ENCODE measurements around the gene C1RL.
A peak's percentile ranks its signal among the peaks of the same experiment; 100 is the strongest.

C1RL gene, protein sequence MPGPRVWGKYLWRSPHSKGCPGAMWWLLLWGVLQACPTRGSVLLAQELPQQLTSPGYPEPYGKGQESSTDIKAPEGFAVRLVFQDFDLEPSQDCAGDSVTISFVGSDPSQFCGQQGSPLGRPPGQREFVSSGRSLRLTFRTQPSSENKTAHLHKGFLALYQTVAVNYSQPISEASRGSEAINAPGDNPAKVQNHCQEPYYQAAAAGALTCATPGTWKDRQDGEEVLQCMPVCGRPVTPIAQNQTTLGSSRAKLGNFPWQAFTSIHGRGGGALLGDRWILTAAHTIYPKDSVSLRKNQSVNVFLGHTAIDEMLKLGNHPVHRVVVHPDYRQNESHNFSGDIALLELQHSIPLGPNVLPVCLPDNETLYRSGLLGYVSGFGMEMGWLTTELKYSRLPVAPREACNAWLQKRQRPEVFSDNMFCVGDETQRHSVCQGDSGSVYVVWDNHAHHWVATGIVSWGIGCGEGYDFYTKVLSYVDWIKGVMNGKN

GRCh38 chr12:7108796-7109571 is at the start of gene C1RL:
TSS of gene C1RL (minus strand) at chr12:7109214. CDS start at chr12:7109180, 34 bp downstream.
- Histone ChIP-seq H3K27me3 (replicated peaks; ENCODE audit: control insufficient read depth, insufficient read depth, low read length) (no peaks in the 10 kb centered on the region), H3K36me3 (ENCODE audit: control insufficient read depth, insufficient read depth, low read length, severe bottlenecking) (peaks cover 8% of the 10 kb centered on the region), H3K9me3 (ENCODE audit: control insufficient read depth, low read length) (no peaks in the 10 kb centered on the region), H3K4me3 (ENCODE audit: low read length) (peak within 1 kb of the TSS; percentile 87), H3K4me1 (ENCODE audit: control insufficient read depth, insufficient read depth, low read length) (peaks cover 31% of the 10 kb centered on the region), H3K9ac (ENCODE audit: low read length) (peak within 1 kb of the TSS; percentile 98)
- peak; percentile 94 for DNase-seq (ENCODE audit: low read depth)

- Histone ChIP-seq H3K4me3 (ENCODE audit: low read length) (no peak overlapping the region), H3K4me1 (ENCODE audit: control insufficient read depth, insufficient read depth, low read length) (peaks cover 48% of the 10 kb centered on the region), H3K9me3 (ENCODE audit: control insufficient read depth, low read length) (no peaks in the 10 kb centered on the region), H3K36me3 (ENCODE audit: control insufficient read depth, insufficient read depth, low read length, severe bottlenecking) (peaks cover 20% of the 10 kb centered on the region), H3K27me3 (replicated peaks; ENCODE audit: control insufficient read depth, insufficient read depth, low read length) (no peaks in the 10 kb centered on the region), H3K9ac (ENCODE audit: low read length) (no peak overlapping the region)
- DNase-seq (ENCODE audit: low read depth) = no peak
Observed at GRCh38 chr12:7157391-7157790, 48.4 kb upstream of the C1RL start.

DNA sequence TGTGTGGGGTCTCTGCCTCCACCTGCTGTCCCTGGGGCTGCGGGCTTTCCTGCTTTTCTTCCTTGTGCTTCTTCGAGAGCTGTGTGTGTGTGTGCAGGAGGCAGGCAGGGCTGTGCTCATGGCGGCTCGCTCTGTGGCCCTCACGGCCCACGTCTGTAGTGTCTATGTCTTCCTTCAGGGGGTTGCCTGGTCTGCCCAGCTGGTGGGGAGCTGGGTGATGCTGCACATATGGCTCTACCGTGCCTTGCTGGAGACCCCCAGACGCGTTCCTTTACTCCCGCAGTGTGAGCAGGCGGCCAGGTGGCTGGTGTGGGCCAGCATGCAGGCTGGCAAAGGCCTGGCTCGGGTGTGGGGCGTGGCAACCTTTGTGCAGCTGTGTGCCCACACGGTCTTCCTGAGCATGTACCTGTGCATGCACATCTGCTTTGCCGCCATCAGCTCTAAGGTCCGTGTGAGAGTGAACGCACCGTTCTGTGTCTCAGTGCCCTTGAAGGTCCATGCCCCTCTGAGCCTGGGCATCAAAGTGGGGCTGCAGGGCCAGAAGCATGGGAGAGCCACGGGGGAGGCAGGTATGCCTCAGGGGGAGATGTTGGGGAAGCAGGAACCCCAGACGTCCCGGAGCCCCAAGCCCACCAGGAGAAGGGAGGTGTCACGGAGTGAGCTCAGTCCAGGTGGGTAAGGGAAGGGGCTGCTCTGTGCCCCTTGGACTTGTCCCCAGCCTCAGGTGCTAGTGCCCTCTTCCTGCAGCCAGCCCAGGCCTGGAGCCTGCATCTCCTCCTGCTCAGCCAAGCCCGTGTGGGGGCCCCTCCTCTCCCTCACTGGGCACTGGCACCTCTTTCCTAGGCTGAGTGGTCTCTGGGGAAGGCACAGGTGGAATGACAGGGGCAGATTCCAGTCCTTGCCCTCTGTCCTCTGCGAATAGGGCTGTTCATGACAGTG is 47.5 kb upstream of the C1RL start:
- H3K4me3 ChIP-seq (ENCODE audit: low read length) = no peak overlapping the region

DNA sequence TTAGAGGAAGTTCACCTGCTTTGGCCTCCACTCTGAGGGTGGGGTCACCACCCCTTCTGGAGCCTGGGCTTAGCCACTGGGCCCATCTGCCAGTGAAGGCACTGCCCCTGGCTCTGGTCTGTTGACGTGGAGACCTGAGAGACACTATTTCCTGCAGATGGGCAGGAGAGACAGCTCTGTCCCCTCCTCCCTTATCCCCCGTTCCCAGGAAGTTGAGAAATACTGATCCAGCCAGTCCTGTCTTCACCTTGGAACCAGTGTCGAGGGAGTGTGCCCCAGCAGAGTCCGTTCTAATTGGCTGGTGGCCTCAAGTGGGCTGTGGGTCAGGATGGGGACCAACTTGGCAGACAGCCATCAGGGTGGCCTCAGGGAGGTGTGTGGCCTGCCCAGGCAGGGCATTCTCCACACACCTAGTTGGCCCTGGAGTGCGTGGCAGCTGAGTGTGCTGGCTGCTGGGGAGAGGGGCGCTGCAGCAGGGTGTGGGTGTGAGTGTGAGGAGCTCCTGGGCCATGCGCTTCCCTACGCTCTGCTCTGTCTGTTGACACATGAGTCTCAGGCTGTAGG is 46.5 kb upstream of the C1RL start:
- H3K9ac ChIP-seq (ENCODE audit: low read length) = no peak overlapping the region
- no peaks in the 10 kb centered on the region for H3K9me3 ChIP-seq (ENCODE audit: control insufficient read depth, low read length)
- H3K4me3 ChIP-seq (ENCODE audit: low read length) = no peak overlapping the region
- DNase-seq (ENCODE audit: low read depth) = no peak
- peaks cover 46% of the 10 kb centered on the region for H3K4me1 ChIP-seq (ENCODE audit: control insufficient read depth, insufficient read depth, low read length)
- no peaks in the 10 kb centered on the region for H3K27me3 ChIP-seq (replicated peaks; ENCODE audit: control insufficient read depth, insufficient read depth, low read length)
- H3K36me3 ChIP-seq (ENCODE audit: control insufficient read depth, insufficient read depth, low read length, severe bottlenecking) = peaks cover 28% of the 10 kb centered on the region

More for the DNA sequence above, 47.5 kb upstream of the C1RL start:
- Histone ChIP-seq H3K9me3 (ENCODE audit: control insufficient read depth, low read length) (no peaks in the 10 kb centered on the region), H3K9ac (ENCODE audit: low read length) (no peak overlapping the region), H3K4me1 (ENCODE audit: control insufficient read depth, insufficient read depth, low read length) (peaks cover 48% of the 10 kb centered on the region), H3K36me3 (ENCODE audit: control insufficient read depth, insufficient read depth, low read length, severe bottlenecking) (peaks cover 20% of the 10 kb centered on the region), H3K27me3 (replicated peaks; ENCODE audit: control insufficient read depth, insufficient read depth, low read length) (no peaks in the 10 kb centered on the region)
- DNase-seq (ENCODE audit: low read depth) = no peak

GRCh38 chr12:7154901-7155470 is 46.0 kb upstream of the C1RL start:
- no peaks in the 10 kb centered on the region for H3K27me3 ChIP-seq (replicated peaks; ENCODE audit: control insufficient read depth, insufficient read depth, low read length)
- no peaks in the 10 kb centered on the region for H3K9me3 ChIP-seq (ENCODE audit: control insufficient read depth, low read length)
- no peak overlapping the region for H3K4me3 ChIP-seq (ENCODE audit: low read length)
- peaks cover 32% of the 10 kb centered on the region for H3K36me3 ChIP-seq (ENCODE audit: control insufficient read depth, insufficient read depth, low read length, severe bottlenecking)
- H3K9ac ChIP-seq (ENCODE audit: low read length) = no peak overlapping the region
- peaks cover 46% of the 10 kb centered on the region for H3K4me1 ChIP-seq (ENCODE audit: control insufficient read depth, insufficient read depth, low read length)
- peak; percentile 31 for DNase-seq (ENCODE audit: low read depth)

- no peak overlapping the region for H3K4me3 ChIP-seq (ENCODE audit: low read length)
- peaks cover 36% of the 10 kb centered on the region for H3K4me1 ChIP-seq (ENCODE audit: control insufficient read depth, insufficient read depth, low read length)
- no peak for DNase-seq (ENCODE audit: low read depth)
- no peaks in the 10 kb centered on the region for H3K27me3 ChIP-seq (replicated peaks; ENCODE audit: control insufficient read depth, insufficient read depth, low read length)
- H3K9me3 ChIP-seq (ENCODE audit: control insufficient read depth, low read length) = no peaks in the 10 kb centered on the region
- no peak overlapping the region for H3K9ac ChIP-seq (ENCODE audit: low read length)
- H3K36me3 ChIP-seq (ENCODE audit: control insufficient read depth, insufficient read depth, low read length, severe bottlenecking) = peaks cover 41% of the 10 kb centered on the region
Observed at GRCh38 chr12:7154042-7154441, 45.0 kb upstream of the C1RL start.

- H3K9ac ChIP-seq (ENCODE audit: low read length) = peak overlapping the region; percentile 17
- peaks cover 48% of the 10 kb centered on the region for H3K36me3 ChIP-seq (ENCODE audit: control insufficient read depth, insufficient read depth, low read length, severe bottlenecking)
Observed at GRCh38 chr12:7152818-7153217, 43.8 kb upstream of the C1RL start.

DNA sequence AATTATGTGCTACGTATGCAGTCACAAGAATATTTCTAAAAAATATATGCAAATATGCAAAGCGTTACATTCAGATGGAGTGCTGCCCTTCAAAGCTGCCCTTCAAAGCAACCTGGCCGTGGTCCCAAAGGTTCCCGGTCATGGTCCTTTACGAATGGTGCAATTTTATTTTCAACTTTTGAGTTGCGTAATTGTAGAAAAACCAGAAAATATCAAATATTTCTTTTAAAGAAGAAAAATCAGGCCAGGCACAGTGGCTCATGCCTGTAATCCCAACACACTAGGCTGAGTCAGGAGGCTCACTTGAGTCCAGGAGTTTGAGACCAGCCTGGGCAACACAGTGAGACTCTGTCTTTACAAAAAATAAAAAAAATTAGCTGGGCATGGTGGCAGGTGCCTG is 42.5 kb upstream of the C1RL start:
- Histone ChIP-seq H3K9me3 (ENCODE audit: control insufficient read depth, low read length) (no peaks in the 10 kb centered on the region), H3K36me3 (ENCODE audit: control insufficient read depth, insufficient read depth, low read length, severe bottlenecking) (peaks cover 48% of the 10 kb centered on the region), H3K9ac (ENCODE audit: low read length) (no peak overlapping the region), H3K4me1 (ENCODE audit: control insufficient read depth, insufficient read depth, low read length) (peaks cover 34% of the 10 kb centered on the region), H3K27me3 (replicated peaks; ENCODE audit: control insufficient read depth, insufficient read depth, low read length) (no peaks in the 10 kb centered on the region), H3K4me3 (ENCODE audit: low read length) (no peak overlapping the region)
- DNase-seq (ENCODE audit: low read depth) = peak; percentile 17

More at GRCh38 chr12:7152818-7153217, 43.8 kb upstream of the C1RL start:
- Histone ChIP-seq H3K4me1 (ENCODE audit: control insufficient read depth, insufficient read depth, low read length) (peaks cover 34% of the 10 kb centered on the region), H3K4me3 (ENCODE audit: low read length) (no peak overlapping the region), H3K9me3 (ENCODE audit: control insufficient read depth, low read length) (no peaks in the 10 kb centered on the region), H3K27me3 (replicated peaks; ENCODE audit: control insufficient read depth, insufficient read depth, low read length) (no peaks in the 10 kb centered on the region)
- DNase-seq (ENCODE audit: low read depth) = no peak

DNA sequence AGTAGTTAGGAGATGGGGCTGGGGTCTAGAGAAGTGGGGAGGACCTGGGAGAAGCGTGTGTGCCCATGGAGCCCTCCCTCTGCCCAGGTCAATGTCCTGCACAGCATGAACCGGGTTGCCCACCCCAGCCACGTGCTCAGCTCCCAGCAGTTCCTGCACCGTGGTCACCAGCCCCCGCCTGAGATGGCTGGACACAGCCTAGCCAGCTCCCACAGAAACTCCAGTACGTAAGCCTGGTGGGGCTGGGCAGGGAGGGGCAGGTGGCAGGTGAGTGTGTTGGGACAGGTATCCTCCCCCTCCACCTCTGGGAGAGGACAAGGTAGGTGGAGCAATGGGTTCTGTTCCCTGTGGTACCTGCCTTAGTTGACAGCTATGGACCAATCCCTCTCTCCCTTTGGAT is 41.8 kb upstream of the C1RL start:
- peaks cover 34% of the 10 kb centered on the region for H3K4me1 ChIP-seq (ENCODE audit: control insufficient read depth, insufficient read depth, low read length)
- H3K9ac ChIP-seq (ENCODE audit: low read length) = no peak overlapping the region
- peaks cover 48% of the 10 kb centered on the region for H3K36me3 ChIP-seq (ENCODE audit: control insufficient read depth, insufficient read depth, low read length, severe bottlenecking)
- H3K9me3 ChIP-seq (ENCODE audit: control insufficient read depth, low read length) = no peaks in the 10 kb centered on the region
- DNase-seq (ENCODE audit: low read depth) = no peak
- H3K27me3 ChIP-seq (replicated peaks; ENCODE audit: control insufficient read depth, insufficient read depth, low read length) = no peaks in the 10 kb centered on the region
- no peak overlapping the region for H3K4me3 ChIP-seq (ENCODE audit: low read length)

GRCh38 chr12:7150356-7150755 is 41.3 kb upstream of the C1RL start:
- Histone ChIP-seq H3K27me3 (replicated peaks; ENCODE audit: control insufficient read depth, insufficient read depth, low read length) (no peaks in the 10 kb centered on the region), H3K4me3 (ENCODE audit: low read length) (no peak overlapping the region), H3K9me3 (ENCODE audit: control insufficient read depth, low read length) (no peaks in the 10 kb centered on the region), H3K36me3 (ENCODE audit: control insufficient read depth, insufficient read depth, low read length, severe bottlenecking) (peaks cover 48% of the 10 kb centered on the region), H3K4me1 (ENCODE audit: control insufficient read depth, insufficient read depth, low read length) (peaks cover 33% of the 10 kb centered on the region), H3K9ac (ENCODE audit: low read length) (no peak overlapping the region)
- no peak for DNase-seq (ENCODE audit: low read depth)
